ENCODE results near the gene TGFA. TPM values are rescaled to one million over a fixed set of nuclear protein-coding genes. Genes with fewer than 3 reads are reported as not detected.

The TGFA gene
- total RNA-seq, 1 donor from 2014 or later, result 1.4 TPM

- FAIRE-seq, result no peak
- no peak overlapping the region for H3K27ac ChIP-seq (ENCODE audit: low read depth, low read length)
- Mint-ChIP-seq H3K4me1 (ENCODE audit: low read depth, unreplicated experiment) (peaks cover 6% of the 10 kb centered on the region), H3K27ac (ENCODE audit: unreplicated experiment) (no peak overlapping the region), H3K27me3 (ENCODE audit: low read depth, unreplicated experiment) (peaks cover 7% of the 10 kb centered on the region), H3K36me3 (ENCODE audit: low read depth, unreplicated experiment) (no peaks in the 10 kb centered on the region), H3K9me3 (ENCODE audit: unreplicated experiment) (peaks cover 8% of the 10 kb centered on the region), H3K4me3 (ENCODE audit: unreplicated experiment) (no peak overlapping the region)
- no peaks in the 10 kb centered on the region for H3K4me1 ChIP-seq (ENCODE audit: insufficient read depth, low read length)
- no peak overlapping the region for H3K4me3 ChIP-seq (ENCODE audit: insufficient read depth, low read depth, low read length)
- no peaks in the 10 kb centered on the region for H3K79me2 ChIP-seq (ENCODE audit: insufficient read depth, low read length)
- H4K20me1 ChIP-seq (ENCODE audit: insufficient read depth, low read length), result no peaks in the 10 kb centered on the region
- no peak overlapping the region for H3K9ac ChIP-seq (ENCODE audit: low read length)
- no peak for TF ChIP-seq CTCF (IDR thresholded peaks at IDR 0.05; ENCODE audit: insufficient read depth, low read depth, low read length)
- no peak for TF ChIP-seq EZH2 (IDR thresholded peaks at IDR 0.05; ENCODE audit: insufficient read depth, low read length)
- no peaks in the 10 kb centered on the region for H3K27me3 ChIP-seq (ENCODE audit: insufficient read depth, low read length)
- H3K9me3 ChIP-seq (ENCODE audit: insufficient read depth, low read depth, low read length), result no peaks in the 10 kb centered on the region
- no peak overlapping the region for H3K4me2 ChIP-seq (ENCODE audit: low read length)
- no peaks in the 10 kb centered on the region for H3K36me3 ChIP-seq (ENCODE audit: insufficient read depth, low read length)
- DNase-seq (ENCODE audit: low read depth), result no peak
- H2AFZ ChIP-seq (ENCODE audit: low read depth, low read length), result no peak overlapping the region
Measured at GRCh38 chr2:70531419-70532086, 22.1 kb downstream of the TGFA start.

- Histone ChIP-seq H3K4me2 (ENCODE audit: low read length) (no peak overlapping the region), H3K9me3 (ENCODE audit: insufficient read depth, low read depth, low read length) (no peaks in the 10 kb centered on the region), H3K4me3 (ENCODE audit: insufficient read depth, low read depth, low read length) (no peak overlapping the region), H3K27me3 (ENCODE audit: insufficient read depth, low read length) (peaks cover 4% of the 10 kb centered on the region), H3K27ac (ENCODE audit: low read depth, low read length) (no peak overlapping the region), H3K36me3 (ENCODE audit: insufficient read depth, low read length) (no peaks in the 10 kb centered on the region), H3K4me1 (ENCODE audit: insufficient read depth, low read length) (peaks cover 6% of the 10 kb centered on the region), H3K79me2 (ENCODE audit: insufficient read depth, low read length) (no peaks in the 10 kb centered on the region), H2AFZ (ENCODE audit: low read depth, low read length) (no peak overlapping the region), H4K20me1 (ENCODE audit: insufficient read depth, low read length) (no peaks in the 10 kb centered on the region), H3K9ac (ENCODE audit: low read length) (no peak overlapping the region)
- no peak for TF ChIP-seq EZH2 (IDR thresholded peaks at IDR 0.05; ENCODE audit: insufficient read depth, low read length)
- no peak for TF ChIP-seq CTCF (IDR thresholded peaks at IDR 0.05; ENCODE audit: insufficient read depth, low read depth, low read length)
- no peaks in the 10 kb centered on the region for H3K36me3 Mint-ChIP-seq (ENCODE audit: low read depth, unreplicated experiment)
- H3K4me3 Mint-ChIP-seq (ENCODE audit: unreplicated experiment), result no peak overlapping the region
- no peak for FAIRE-seq
- H3K4me1 Mint-ChIP-seq (ENCODE audit: low read depth, unreplicated experiment), result peaks cover 8% of the 10 kb centered on the region
- H3K27me3 Mint-ChIP-seq (ENCODE audit: low read depth, unreplicated experiment), result peaks cover 7% of the 10 kb centered on the region
- no peak for DNase-seq (ENCODE audit: low read depth)
- no peaks in the 10 kb centered on the region for H3K9me3 Mint-ChIP-seq (ENCODE audit: unreplicated experiment)
- H3K27ac Mint-ChIP-seq (ENCODE audit: unreplicated experiment), result no peak overlapping the region
Measured at GRCh38 chr2:70529610-70530009, 24.0 kb downstream of the TGFA start.

DNA sequence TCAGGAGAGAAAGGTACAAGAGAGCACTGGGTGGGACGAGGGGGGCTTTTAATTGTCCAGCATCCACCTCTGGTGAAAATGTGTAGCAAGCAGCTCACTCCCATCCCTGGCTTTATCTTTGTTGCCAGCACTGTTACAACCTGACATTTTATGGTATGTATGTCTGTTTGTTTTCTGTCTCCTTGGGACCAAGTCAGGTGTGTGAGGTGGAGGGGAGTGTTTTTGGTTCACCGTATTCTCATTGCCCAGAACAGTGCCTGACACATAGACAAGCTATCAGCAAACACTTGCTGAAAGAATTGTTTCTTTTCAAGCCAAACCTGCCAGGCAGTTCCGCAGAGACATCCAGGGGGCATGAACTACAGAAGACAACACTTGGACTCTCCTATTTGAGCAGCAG, 24.7 kb downstream of the TGFA start:
- no peaks in the 10 kb centered on the region for H4K20me1 ChIP-seq (ENCODE audit: insufficient read depth, low read length)
- Mint-ChIP-seq H3K27ac (ENCODE audit: unreplicated experiment) (no peak overlapping the region), H3K36me3 (ENCODE audit: low read depth, unreplicated experiment) (no peaks in the 10 kb centered on the region), H3K9me3 (ENCODE audit: unreplicated experiment) (no peaks in the 10 kb centered on the region), H3K4me3 (ENCODE audit: unreplicated experiment) (no peak overlapping the region), H3K4me1 (ENCODE audit: low read depth, unreplicated experiment) (peaks cover 11% of the 10 kb centered on the region), H3K27me3 (ENCODE audit: low read depth, unreplicated experiment) (peaks cover 7% of the 10 kb centered on the region)
- H3K4me3 ChIP-seq (ENCODE audit: insufficient read depth, low read depth, low read length), result no peak overlapping the region
- no peak overlapping the region for H3K27ac ChIP-seq (ENCODE audit: low read depth, low read length)
- no peak for TF ChIP-seq EZH2 (IDR thresholded peaks at IDR 0.05; ENCODE audit: insufficient read depth, low read length)
- TF ChIP-seq CTCF (IDR thresholded peaks at IDR 0.05; ENCODE audit: insufficient read depth, low read depth, low read length), result no peak
- H3K27me3 ChIP-seq (ENCODE audit: insufficient read depth, low read length), result peaks cover 4% of the 10 kb centered on the region
- peaks cover 13% of the 10 kb centered on the region for H3K4me1 ChIP-seq (ENCODE audit: insufficient read depth, low read length)
- FAIRE-seq, result no peak
- no peak overlapping the region for H3K4me2 ChIP-seq (ENCODE audit: low read length)
- no peaks in the 10 kb centered on the region for H3K36me3 ChIP-seq (ENCODE audit: insufficient read depth, low read length)
- H2AFZ ChIP-seq (ENCODE audit: low read depth, low read length), result no peak overlapping the region
- H3K79me2 ChIP-seq (ENCODE audit: insufficient read depth, low read length), result no peaks in the 10 kb centered on the region
- DNase-seq (ENCODE audit: low read depth), result no peak
- H3K9me3 ChIP-seq (ENCODE audit: insufficient read depth, low read depth, low read length), result no peaks in the 10 kb centered on the region
- H3K9ac ChIP-seq (ENCODE audit: low read length), result no peak overlapping the region

Data from astrocyte (in vitro differentiated cells and primary cell).